HL-60 (cell line): ENCODE data around the gene CASP8AP2.

Experiments used
- CTCF ChIP-seq: IDR thresholded peaks from one replicate; pipeline ENCODE4 v1.5.1; 2011; ENCODE audit warnings: low read length, control low read depth, inconsistent platforms; ENCODE audit not compliant: insufficient read depth
- GABPA ChIP-seq: IDR thresholded peaks from 2 replicates; pipeline ENCODE4 v1.6.1; 2012; ENCODE audit warnings: low read depth
- POLR2AphosphoS5 ChIP-seq: IDR thresholded peaks from 2 replicates; pipeline ENCODE4 v1.6.1; 2012; ENCODE audit warnings: low read depth
- REST ChIP-seq: IDR thresholded peaks from 2 replicates; pipeline ENCODE4 v1.6.1; 2012; ENCODE audit warnings: low read depth; ENCODE audit not compliant: insufficient replicate concordance
- SPI1 ChIP-seq: IDR thresholded peaks from 2 replicates; pipeline ENCODE4 v1.6.1; 2012; ENCODE audit warnings: low read depth, mild to moderate bottlenecking, borderline replicate concordance

GRCh38 chr6:89781070-89782034, 48.3 kb upstream of the CASP8AP2 start:
- TF ChIP-seq CTCF (no peak), REST (no peak), POLR2AphosphoS5 (no peak), GABPA (no peak), SPI1 (no peak)
